Measurements from ENCODE around the gene ADSS2.

GRCh38 chr1:244393604-244394176, 58.0 kb downstream of the ADSS2 start:
- TF ChIP-seq MAZ (IDR thresholded peaks at IDR 0.05; ENCODE audit: borderline replicate concordance, low read depth, low read length) (no peak), CTCF (conservative IDR thresholded peaks at IDR 0.05; ENCODE audit: low read depth, low read length) (no peak), POLR2A (IDR thresholded peaks at IDR 0.05; ENCODE audit: low read depth, low read length) (no peak), SMC3 (IDR thresholded peaks at IDR 0.05; ENCODE audit: low read depth, low read length) (no peak), FOS (IDR thresholded peaks at IDR 0.05; ENCODE audit: low read depth, low read length) (no peak), NFE2L2 (IDR thresholded peaks at IDR 0.05; ENCODE audit: low read depth, low read length) (no peak), ELK1 (IDR thresholded peaks at IDR 0.05; ENCODE audit: borderline replicate concordance, low read depth, low read length) (no peak)

Measured in IMR-90 (cell line).